Right cardiac atrium (tissue), 5 donors: ENCODE data around the gene IGSF9. TPM values are rescaled to one million over a fixed set of nuclear protein-coding genes. Genes with fewer than 3 reads are reported as not detected.

Source experiments
- ATAC-seq, 2 donors: fragments of 200-7000 bp; cut with Tn5 transposase; one replicate each; pipeline versions ENCODE4 v1.8.0 to v1.9.1; 2020; ENCODE audit warnings: moderate library complexity in 2 of 2, mild to moderate bottlenecking in 1 of 2
- DNase-seq, 3 donors: peaks; one replicate each; pipeline ENCODE4 v3.0.0-alpha.2; 2020
- H3K27ac ChIP-seq: one replicate; pipeline ENCODE4 v1.5.1; 2013; ENCODE audit warnings: mild to moderate bottlenecking, low read length, control low read depth, moderate library complexity
- H3K27me3 ChIP-seq: one replicate; pipeline ENCODE4 v1.6.1; 2013; ENCODE audit not compliant: control insufficient read depth, insufficient read depth
- H3K4me1 ChIP-seq: one replicate; pipeline ENCODE4 v1.6.1; 2013; ENCODE audit warnings: low read length; ENCODE audit not compliant: control insufficient read depth, insufficient read depth
- H3K4me3 ChIP-seq: one replicate; pipeline ENCODE4 v1.5.1; 2013; ENCODE audit warnings: low read length, control low read depth
- H3K9me3 ChIP-seq: one replicate; pipeline ENCODE4 v1.6.1; 2013; ENCODE audit warnings: low read length; ENCODE audit not compliant: control insufficient read depth
- WGBS: extraction: QIAGEN DNeasy Blood & Tissue Kit; methylation state at CpG from one replicate; pipeline ENCODE4 v1.1.7; 2013; 5-methylcytosine and 5-hydroxymethylcytosine counted together
- intact Hi-C, 4 donors: fragments of 100-400 bp; cut with DNase I; formaldehyde crosslinking; loops; one replicate each; pipeline versions ENCODE4 v1.11.0 to v1.14.0; 2022 to 2023
- polyA plus RNA-seq: library from polyadenylated mRNA; stranded (reverse); fragments of 200-250 nt; gene quantifications from one replicate; pipeline ENCODE4 v1.2.3, GENCODE V29; 2013
- total RNA-seq, 4 donors: library from RNA; stranded (reverse); fragmentation: NEBNext Ultra II Directional; extraction: Animal tissue kit (Norgen Biotek cat#: 25700); gene quantifications; one replicate each; pipeline ENCODE4 v1.2.1, GENCODE V29; 2021
- donor health status: healthy with polysubstance abuse.
- donor health status: DM: no; HTN: yes; CAD: no.
- donor health status: DM: no; HTN: no; CAD: no.
- donor health status: DM: no; HTN: yes; CAD: no; lungs with severe emphysema.
- donor health status: DM: yes; HTN: yes; CAD: no.

Gene IGSF9
- total and polyA plus RNA-seq, 5 donors: 0.17 to 2.7 (median 2.2) TPM

DNA sequence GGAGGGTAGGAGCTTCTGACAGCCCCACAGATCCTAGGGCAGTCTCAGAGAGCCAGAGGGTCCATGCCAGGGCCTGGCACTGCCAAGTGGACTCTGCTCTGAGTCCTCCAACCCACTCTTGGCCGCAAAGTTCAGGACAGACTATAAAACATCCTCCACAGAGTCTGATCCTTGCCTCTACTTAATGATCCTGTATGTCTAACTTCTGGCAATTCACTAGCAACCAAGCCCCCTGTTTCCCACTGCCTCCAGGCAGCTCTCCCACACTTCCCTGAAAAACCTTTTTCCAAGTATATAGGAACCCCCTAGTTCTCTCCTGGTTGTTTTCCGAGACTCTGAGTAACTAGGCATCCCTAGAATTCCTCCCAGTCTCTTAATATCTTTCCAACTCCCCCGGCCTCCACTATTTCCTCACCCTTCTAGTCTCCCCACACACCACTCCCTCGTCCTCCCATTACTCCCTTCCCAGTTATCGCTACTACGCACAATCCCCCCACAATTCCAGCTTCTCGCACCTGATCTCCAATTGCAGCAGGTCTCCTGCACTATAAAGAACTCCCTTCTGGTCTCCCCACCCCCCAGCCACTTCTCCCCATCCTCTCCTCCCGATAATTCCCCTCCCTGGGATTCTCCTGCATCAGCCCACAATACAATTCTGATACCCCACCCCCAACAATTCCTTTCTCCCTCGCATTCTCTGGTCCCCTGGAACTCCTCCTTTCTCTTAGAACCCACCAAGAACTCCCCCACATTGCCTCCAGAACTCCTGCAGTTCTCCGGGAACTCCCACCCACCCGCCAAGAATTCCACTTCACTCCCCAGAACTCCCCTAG lies 574 bp downstream of the IGSF9 start:
- WGBS: 28% methylated on average over 11 of the region's 11 CpGs
- no peak overlapping the region for H3K27ac ChIP-seq
- DNase-seq (no peak), ATAC-seq (no peak)
- intact Hi-C loops: no loop called here
- H3K4me3 ChIP-seq: peak overlapping the region; percentile 30
- no peaks in the 10 kb centered on the region for H3K27me3 ChIP-seq
- H3K9me3 ChIP-seq: no peaks in the 10 kb centered on the region
- H3K4me1 ChIP-seq: no peaks in the 10 kb centered on the region

DNA sequence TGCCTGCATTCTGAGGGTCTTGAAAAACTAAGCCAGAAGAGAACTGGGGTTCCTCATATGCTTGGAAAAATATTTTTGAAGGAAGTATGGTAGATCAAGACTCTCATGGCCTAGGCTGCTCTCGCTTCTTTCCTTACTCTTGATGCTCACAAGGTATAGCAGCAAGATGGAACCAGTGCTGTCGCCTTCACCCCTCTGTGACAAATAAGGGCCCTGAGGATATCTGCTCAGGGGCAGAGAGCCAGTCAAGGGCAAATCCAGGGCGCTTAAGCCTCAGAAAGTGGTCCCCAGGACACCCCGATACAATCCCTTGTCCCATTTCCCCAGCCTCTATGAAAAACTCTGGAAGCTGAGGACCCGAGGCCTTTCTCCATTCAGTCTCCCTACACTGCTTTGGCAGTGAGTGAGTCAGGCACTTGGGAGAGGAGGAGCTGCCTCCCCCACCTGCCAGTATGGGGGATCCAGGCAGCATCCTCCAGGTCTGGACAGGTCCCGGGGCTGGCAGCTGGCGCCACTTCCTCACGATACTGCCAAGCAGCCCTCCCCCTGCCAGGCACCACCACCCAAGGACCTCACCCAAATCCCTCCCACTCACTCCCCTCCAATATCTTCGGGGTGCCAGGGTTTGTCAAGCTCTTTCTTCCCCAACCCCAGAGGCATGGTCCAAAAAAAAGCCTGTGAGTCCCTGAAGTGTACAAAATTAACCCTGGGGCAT lies 1.3 kb downstream of the IGSF9 start:
- Histone ChIP-seq H3K4me3 (no peak overlapping the region), H3K27me3 (no peaks in the 10 kb centered on the region), H3K4me1 (no peaks in the 10 kb centered on the region), H3K27ac (no peak overlapping the region), H3K9me3 (no peaks in the 10 kb centered on the region)
- intact Hi-C loops: no loop called here
- no peak for DNase-seq
- no peak for ATAC-seq
- WGBS: 82% methylated on average over 9 of the region's 9 CpGs

GRCh38 chr1:159943278-159943640 lies 2.2 kb downstream of the IGSF9 start:
- ATAC-seq (no peak), DNase-seq (no peak)
- H3K4me3 ChIP-seq: no peak overlapping the region
- H3K27ac ChIP-seq: no peak overlapping the region
- no peaks in the 10 kb centered on the region for H3K9me3 ChIP-seq
- 84% methylated on average over 5 of the region's 5 CpGs for WGBS
- no peaks in the 10 kb centered on the region for H3K4me1 ChIP-seq
- intact Hi-C loops: no loop called here
- no peaks in the 10 kb centered on the region for H3K27me3 ChIP-seq

DNA sequence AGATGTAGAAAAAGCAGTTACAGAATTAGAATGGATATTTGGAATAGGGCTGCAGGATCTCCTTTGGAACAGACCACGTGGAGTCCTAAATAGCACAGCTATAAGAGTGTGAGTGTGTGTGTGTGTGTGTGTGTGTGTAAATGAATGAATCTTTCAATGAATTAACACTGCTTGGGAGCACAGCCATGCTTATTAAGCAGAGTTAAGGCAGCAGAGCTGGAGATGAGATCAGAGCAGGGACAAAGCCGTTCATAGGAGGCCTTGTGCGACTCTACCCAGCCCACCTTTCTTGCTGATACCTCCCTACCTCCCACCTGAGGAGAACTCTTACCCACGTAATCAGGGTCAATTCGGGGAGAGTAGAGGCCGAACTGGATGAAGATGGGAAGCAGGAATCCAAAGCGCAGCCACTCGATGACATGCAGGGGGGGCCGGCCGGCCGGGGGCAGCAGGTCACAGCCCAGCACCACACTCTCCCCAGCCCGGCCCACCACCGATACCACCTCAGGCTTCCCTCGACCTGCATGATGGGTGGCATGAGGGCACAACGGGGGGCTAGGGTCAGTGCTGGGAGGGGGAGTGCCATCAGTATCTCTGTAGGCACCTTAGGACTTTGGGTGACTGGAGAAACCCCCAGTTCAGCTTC lies 2.7 kb downstream of the IGSF9 start:
- no peak for ATAC-seq
- WGBS: 91% methylated on average over 15 of the region's 15 CpGs
- intact Hi-C loops: no loop called here
- Histone ChIP-seq H3K9me3 (no peaks in the 10 kb centered on the region), H3K4me1 (no peaks in the 10 kb centered on the region), H3K4me3 (no peak overlapping the region), H3K27ac (no peak overlapping the region), H3K27me3 (no peaks in the 10 kb centered on the region)
- no peak for DNase-seq

GRCh38 chr1:159941591-159942560 lies 3.5 kb downstream of the IGSF9 start:
- H3K27ac ChIP-seq: no peak overlapping the region
- no peak for DNase-seq
- WGBS: 74% methylated on average over 15 of the region's 15 CpGs

GRCh38 chr1:159941141-159941540 lies 4.3 kb downstream of the IGSF9 start:
- H3K4me1 ChIP-seq: no peaks in the 10 kb centered on the region
- no peaks in the 10 kb centered on the region for H3K9me3 ChIP-seq
- no peak overlapping the region for H3K27ac ChIP-seq
- DNase-seq: no peak
- ATAC-seq: no peak
- H3K4me3 ChIP-seq: no peak overlapping the region
- 73% methylated on average over 5 of the region's 5 CpGs for WGBS
- H3K27me3 ChIP-seq: no peaks in the 10 kb centered on the region
- intact Hi-C loops: no loop called here

More at GRCh38 chr1:159941591-159942560, 3.5 kb downstream of the IGSF9 start:
- no peak for ATAC-seq
- Histone ChIP-seq H3K4me3 (no peak overlapping the region), H3K4me1 (no peaks in the 10 kb centered on the region), H3K9me3 (no peaks in the 10 kb centered on the region), H3K27me3 (no peaks in the 10 kb centered on the region)
- intact Hi-C loops: no loop called here

DNA sequence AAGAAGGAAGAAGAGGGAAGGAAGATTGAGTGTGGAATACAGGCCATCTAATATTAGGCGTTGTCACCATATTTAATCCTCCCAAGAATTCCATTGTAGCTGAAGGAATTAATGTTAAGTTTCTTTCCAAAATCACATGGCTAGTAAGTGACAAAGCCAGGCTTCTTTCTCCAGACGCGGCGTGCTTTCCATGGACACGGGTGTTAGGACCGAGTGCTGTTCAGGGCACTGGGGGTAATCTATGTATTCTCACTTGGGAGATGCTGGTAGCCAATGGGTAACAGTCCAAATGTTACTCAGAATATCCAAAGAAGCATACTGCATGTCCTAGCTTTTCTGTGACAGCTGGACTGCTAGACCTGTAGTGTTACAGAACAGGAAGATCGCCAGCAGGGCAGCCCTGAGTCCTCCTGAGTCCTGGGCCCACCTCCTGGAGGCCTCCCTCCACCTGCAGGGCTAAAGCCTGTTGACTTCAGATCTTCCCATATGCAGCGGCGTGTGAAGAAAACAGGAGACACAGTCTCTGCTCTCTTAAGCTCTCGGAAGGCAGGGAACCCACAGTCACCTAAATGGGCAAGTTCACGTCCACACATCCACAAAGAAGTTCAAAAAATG lies 5.3 kb downstream of the IGSF9 start:
- no peaks in the 10 kb centered on the region for H3K27me3 ChIP-seq
- no peak overlapping the region for H3K4me3 ChIP-seq
- no peak overlapping the region for H3K27ac ChIP-seq
- DNase-seq (no peak), ATAC-seq (no peak)
- no peaks in the 10 kb centered on the region for H3K4me1 ChIP-seq
- intact Hi-C loops: no loop called here
- no peaks in the 10 kb centered on the region for H3K9me3 ChIP-seq
- WGBS: 84% methylated on average over 11 of the region's 11 CpGs

DNA sequence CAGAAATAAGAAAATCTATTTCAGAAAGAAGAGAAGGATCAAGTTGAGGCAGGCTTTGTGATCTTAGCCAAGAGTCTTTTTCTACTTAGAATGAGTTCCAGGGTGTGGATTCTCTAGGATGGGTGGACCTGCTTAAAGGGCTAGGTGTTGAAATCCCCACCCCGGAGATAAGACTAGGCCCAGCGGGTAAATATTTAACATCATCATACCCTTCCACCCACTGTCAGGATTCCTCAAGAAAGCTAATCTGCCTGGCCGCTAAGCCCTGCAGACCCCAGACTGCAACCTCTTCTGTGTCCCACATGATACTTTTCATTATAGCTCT lies 5.8 kb downstream of the IGSF9 start:
- Histone ChIP-seq H3K27me3 (no peaks in the 10 kb centered on the region), H3K27ac (no peak overlapping the region), H3K9me3 (no peaks in the 10 kb centered on the region), H3K4me3 (no peak overlapping the region), H3K4me1 (no peaks in the 10 kb centered on the region)
- DNase-seq (no peak), ATAC-seq (no peak)
- 69% methylated on average over 3 of the region's 3 CpGs for WGBS
- intact Hi-C loops: loop anchor here (5.0 kb wide), 2 partner anchors 68 to 142 kb away; no protein-coding TSS in a partner anchor

- H3K27me3 ChIP-seq: no peaks in the 10 kb centered on the region
- no peaks in the 10 kb centered on the region for H3K4me1 ChIP-seq
- WGBS: 86% methylated on average over 6 of the region's 6 CpGs
- no peaks in the 10 kb centered on the region for H3K9me3 ChIP-seq
- H3K27ac ChIP-seq: no peak overlapping the region
- intact Hi-C loops: loop anchor here (5.0 kb wide), 2 partner anchors 68 to 142 kb away; no protein-coding TSS in a partner anchor
- H3K4me3 ChIP-seq: no peak overlapping the region
- DNase-seq (no peak), ATAC-seq (no peak)
Measured at GRCh38 chr1:159938905-159939677, 6.3 kb downstream of the IGSF9 start.
